ENCODE results near the gene CLK2.

- TF ChIP-seq CTCF (IDR thresholded peaks at IDR 0.05 in 8 of 11, conservative IDR thresholded peaks at IDR 0.05 in 3 of 11) (peak in 6 of 11 experiments; percentile 16 to 49 (median 33)), POLR2AphosphoS5 (IDR thresholded peaks at IDR 0.05) (no peak)
Measured at GRCh38 chr1:155307247-155307740, 34.0 kb upstream of the CLK2 start.
